Neuronal stem cell (in vitro differentiated cells): ENCODE data around the gene EDAR.
A peak's percentile ranks its signal among the peaks of the same experiment; 100 is the strongest.

Source experiments
- DNase-seq: peaks from one replicate; pipeline ENCODE4 v3.0.0-alpha.2; 2013; ENCODE audit warnings: low spot score
- H2AFZ ChIP-seq: one replicate; pipeline ENCODE4 v1.6.1; 2013; ENCODE audit warnings: mild to moderate bottlenecking, low read length, inconsistent platforms
- H2AK5ac ChIP-seq: 2 replicates; pipeline ENCODE4 v1.6.1; 2013; ENCODE audit warnings: low read depth, mild to moderate bottlenecking, inconsistent platforms, low read length, moderate library complexity, mixed read lengths
- H2BK120ac ChIP-seq: 2 replicates; pipeline ENCODE4 v1.6.1; 2013; ENCODE audit warnings: low read depth, mild to moderate bottlenecking, inconsistent platforms, low read length, moderate library complexity, mixed read lengths
- H2BK12ac ChIP-seq: one replicate; pipeline ENCODE4 v1.6.1; 2013; ENCODE audit warnings: low read length, inconsistent platforms
- H2BK15ac ChIP-seq: 2 replicates; pipeline ENCODE4 v1.6.1; 2013; ENCODE audit warnings: mild to moderate bottlenecking, low read length, inconsistent platforms, mixed read lengths
- H2BK5ac ChIP-seq: one replicate; pipeline ENCODE4 v1.6.1; 2013; ENCODE audit warnings: inconsistent platforms, mild to moderate bottlenecking, low read length, moderate library complexity
- H3K14ac ChIP-seq: one replicate; pipeline ENCODE4 v1.6.1; 2013; ENCODE audit warnings: low read length, inconsistent platforms
- H3K18ac ChIP-seq: 2 replicates; pipeline ENCODE4 v1.6.1; 2013; ENCODE audit warnings: low read length, inconsistent platforms
- H3K23ac ChIP-seq: 2 replicates; pipeline ENCODE4 v1.6.1; 2013; ENCODE audit warnings: low read depth, mild to moderate bottlenecking, mixed read lengths, low read length, inconsistent platforms; ENCODE audit not compliant: poor library complexity
- H3K27ac ChIP-seq: replicated peaks from 3 replicates; pipeline ENCODE4 v1.5.1; 2013; ENCODE audit warnings: low read length, inconsistent platforms
- H3K27me3 ChIP-seq, 3 experiments: 2 replicates each; pipeline ENCODE4 v1.6.1; 2013; ENCODE audit warnings: low read length in 3 of 3, mild to moderate bottlenecking in 2 of 3, inconsistent platforms in 1 of 3, low read depth in 1 of 3, mixed read lengths in 1 of 3, moderate library complexity in 1 of 3; ENCODE audit not compliant: control insufficient read depth in 3 of 3, insufficient read depth in 3 of 3
- H3K36me3 ChIP-seq, 2 donors: replicated peaks in 1 of 2; 2 replicates each; pipeline ENCODE4 v1.6.1; 2013; ENCODE audit warnings: low read length in 2 of 2; ENCODE audit not compliant: control insufficient read depth in 2 of 2, insufficient read depth in 2 of 2
- H3K4ac ChIP-seq: 2 replicates; pipeline ENCODE4 v1.6.1; 2013; ENCODE audit warnings: inconsistent platforms, mild to moderate bottlenecking, low read length, moderate library complexity
- H3K4me1 ChIP-seq, 2 donors: 1 replicate in 1 of 2; 2 replicates in 1 of 2; pipeline ENCODE4 v1.6.1; 2013; ENCODE audit warnings: low read length in 2 of 2, low read depth in 1 of 2; ENCODE audit not compliant: control insufficient read depth in 2 of 2, insufficient read depth in 1 of 2
- H3K4me2 ChIP-seq: one replicate; pipeline ENCODE4 v1.6.1; 2013; ENCODE audit warnings: mild to moderate bottlenecking, low read length, inconsistent platforms; ENCODE audit not compliant: insufficient read depth, poor library complexity, severe bottlenecking
- H3K4me3 ChIP-seq, 2 donors: 2 replicates each; pipeline ENCODE4 v1.5.1; 2013; ENCODE audit warnings: low read length in 2 of 2, mild to moderate bottlenecking in 2 of 2, inconsistent platforms in 1 of 2, moderate library complexity in 1 of 2
- H3K79me1 ChIP-seq: one replicate; pipeline ENCODE4 v1.6.1; 2013; ENCODE audit warnings: low read depth, mild to moderate bottlenecking, inconsistent platforms, low read length, moderate library complexity
- H3K9ac ChIP-seq: one replicate; pipeline ENCODE4 v1.6.1; 2013; ENCODE audit warnings: mild to moderate bottlenecking, low read depth, low read length, inconsistent platforms; ENCODE audit not compliant: poor library complexity
- H3K9me3 ChIP-seq, 2 donors: replicated peaks in 1 of 2; 2 replicates each; pipeline versions ENCODE3 to v1.6.1; 2013; ENCODE audit warnings: low read length in 2 of 2, mild to moderate bottlenecking in 2 of 2, inconsistent platforms in 1 of 2, low read depth in 1 of 2, mixed read lengths in 1 of 2, moderate library complexity in 1 of 2; ENCODE audit not compliant: control insufficient read depth in 2 of 2, insufficient read depth in 1 of 2
- H4K8ac ChIP-seq: one replicate; pipeline ENCODE4 v1.6.1; 2013; ENCODE audit warnings: low read depth, mild to moderate bottlenecking, inconsistent platforms, low read length, moderate library complexity
- H4K91ac ChIP-seq: one replicate; pipeline ENCODE4 v1.6.1; 2013; ENCODE audit warnings: low read length, low read depth, mild to moderate bottlenecking, inconsistent platforms; ENCODE audit not compliant: poor library complexity
- WGBS, 2 donors: extraction: QIAGEN DNeasy Blood & Tissue Kit; methylation state at CpG; one replicate each; pipeline ENCODE4 v1.1.7; 2013; ENCODE audit warnings: missing lambda C conversion rate in 2 of 2, mixed read lengths in 1 of 2; ENCODE audit not compliant: insufficient read length in 2 of 2, insufficient replicate concordance in 1 of 2; ENCODE audit errors: extremely low coverage in 2 of 2; 5-methylcytosine and 5-hydroxymethylcytosine counted together

EDAR gene

DNA sequence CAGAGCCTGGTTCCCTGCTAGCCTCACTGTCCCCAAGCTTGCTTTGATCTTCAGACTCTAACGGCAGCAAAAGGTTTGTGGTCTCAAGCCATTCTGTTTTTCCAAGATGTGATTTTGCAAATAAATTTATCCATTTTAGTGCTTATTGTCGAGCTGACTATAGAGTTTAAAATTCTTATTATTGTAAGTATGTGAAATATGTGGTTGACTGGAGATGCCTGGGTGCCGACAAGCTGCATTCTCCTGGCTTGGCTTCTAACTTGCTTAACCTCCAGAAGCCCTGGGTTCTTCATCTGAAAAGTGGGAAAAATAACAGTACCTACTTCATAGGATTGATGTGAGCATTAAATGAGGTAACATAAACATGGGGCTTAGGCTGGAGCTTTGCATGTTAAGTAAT lies 9.9 kb upstream of the EDAR start:
- Histone ChIP-seq H4K91ac (no peak overlapping the region), H2AK5ac (no peak overlapping the region), H3K23ac (no peak overlapping the region), H2BK120ac (no peak overlapping the region), H3K4me2 (no peak overlapping the region), H4K8ac (no peak overlapping the region), H3K36me3 (no peaks in the 10 kb centered on the region), H3K27ac (no peak overlapping the region), H3K14ac (no peak overlapping the region), H3K79me1 (no peaks in the 10 kb centered on the region), H3K4me3 (no peak overlapping the region), H2BK12ac (no peak overlapping the region), H3K9ac (no peak overlapping the region), H3K27me3 (no peaks in the 10 kb centered on the region), H3K4ac (no peak overlapping the region), H3K9me3 (no peaks in the 10 kb centered on the region), H2BK15ac (no peak overlapping the region), H3K4me1 (peaks cover 0 to 6% of the 10 kb centered on the region in 2 donors), H3K18ac (no peak overlapping the region), H2AFZ (no peak overlapping the region), H2BK5ac (no peak overlapping the region)
- no peak for DNase-seq
- WGBS, 2 donors = no CpG with 5 or more reads among the region's 3 CpGs

DNA sequence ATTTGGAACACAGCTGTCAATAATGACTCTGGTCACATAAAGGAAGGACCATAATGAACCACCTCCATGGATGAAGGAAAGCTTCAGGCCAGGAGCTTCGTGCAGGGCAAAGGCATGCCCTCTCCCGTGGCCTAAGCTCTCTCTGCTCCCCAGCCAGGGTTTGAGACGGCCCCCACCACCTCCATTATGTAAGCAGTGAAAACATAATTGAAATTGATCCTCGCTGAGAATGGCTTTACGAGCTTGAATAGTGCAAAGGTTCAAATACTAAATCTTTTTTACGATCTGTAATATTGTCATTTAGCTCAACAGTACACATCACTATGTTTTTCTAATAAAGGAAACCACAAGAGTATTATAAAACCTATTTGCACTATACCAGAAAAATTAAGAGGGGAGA lies 5.2 kb upstream of the EDAR start:
- Histone ChIP-seq H2BK120ac (no peak overlapping the region), H3K4me3 (no peak overlapping the region), H3K14ac (no peak overlapping the region), H4K91ac (no peak overlapping the region), H3K4me2 (no peak overlapping the region), H2BK5ac (no peak overlapping the region), H3K23ac (no peak overlapping the region), H3K4ac (no peak overlapping the region), H3K27me3 (no peaks in the 10 kb centered on the region), H4K8ac (no peak overlapping the region), H3K27ac (no peak overlapping the region), H3K18ac (no peak overlapping the region), H3K9ac (no peak overlapping the region), H2BK15ac (no peak overlapping the region), H3K9me3 (no peaks in the 10 kb centered on the region), H3K4me1 (peaks cover 0 to 6% of the 10 kb centered on the region in 2 donors), H2AK5ac (no peak overlapping the region), H2AFZ (no peak overlapping the region), H2BK12ac (no peak overlapping the region), H3K79me1 (no peaks in the 10 kb centered on the region), H3K36me3 (no peaks in the 10 kb centered on the region)
- no peak for DNase-seq
- WGBS, 2 donors = no CpG with 5 or more reads among the region's 6 CpGs

DNA sequence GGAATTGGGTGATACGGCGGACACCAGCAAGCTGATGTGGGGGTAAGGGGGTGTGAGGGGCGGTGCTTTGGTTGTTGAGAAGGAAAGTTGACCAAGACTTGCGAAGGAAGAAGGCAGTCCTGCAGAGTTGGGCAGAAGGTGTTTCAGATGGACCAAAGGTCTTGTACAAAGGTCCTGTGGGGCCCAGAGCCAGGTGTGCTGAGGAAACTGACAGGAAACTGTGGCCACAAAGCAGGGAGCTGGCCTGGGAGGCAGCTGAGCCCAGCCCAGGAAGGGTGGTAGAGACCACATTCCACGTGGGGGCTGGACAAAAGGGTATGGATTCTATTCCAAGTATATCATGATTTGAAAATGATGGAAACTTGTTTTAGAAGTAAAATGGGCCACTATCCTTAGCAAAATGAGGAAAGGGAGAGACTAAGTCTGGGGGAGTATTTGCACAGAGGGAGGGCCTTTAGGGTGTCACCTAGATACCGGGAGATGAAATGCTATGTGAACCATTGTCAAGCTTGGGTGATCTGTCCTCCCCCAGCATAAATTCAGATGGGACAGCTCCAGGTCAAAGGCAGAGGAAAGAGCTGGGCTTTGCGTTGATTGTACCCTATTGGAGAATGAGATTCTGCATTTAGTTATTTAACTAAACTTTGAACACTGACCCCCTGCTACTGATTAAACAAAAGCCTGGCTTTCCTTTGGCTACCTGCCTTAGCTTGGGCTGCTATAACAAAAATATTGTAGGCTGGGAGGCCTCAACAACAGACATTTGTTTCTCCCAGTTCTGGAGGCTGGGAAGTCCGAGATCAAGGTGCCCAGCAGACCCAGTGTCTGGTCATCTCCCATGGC lies 4.3 kb upstream of the EDAR start:
- Histone ChIP-seq H3K27me3 (peaks cover 0 to 6% (median 0%) of the 10 kb centered on the region in 3 experiments), H3K4ac (no peak overlapping the region), H2BK120ac (no peak overlapping the region), H3K36me3 (no peaks in the 10 kb centered on the region), H3K23ac (no peak overlapping the region), H2BK15ac (no peak overlapping the region), H3K4me3 (no peak overlapping the region), H2BK5ac (no peak overlapping the region), H2AK5ac (no peak overlapping the region), H3K18ac (peak overlapping the region; percentile 46), H3K4me2 (no peak overlapping the region), H4K8ac (no peak overlapping the region), H2BK12ac (no peak overlapping the region), H2AFZ (no peak overlapping the region), H3K79me1 (no peaks in the 10 kb centered on the region), H3K9me3 (no peaks in the 10 kb centered on the region), H3K4me1 (peaks cover 0 to 5% of the 10 kb centered on the region in 2 donors), H3K27ac (no peak overlapping the region), H3K9ac (no peak overlapping the region), H4K91ac (no peak overlapping the region), H3K14ac (no peak overlapping the region)
- DNase-seq = no peak
- WGBS, 2 donors = no CpG with 5 or more reads among the region's 8 CpGs

DNA sequence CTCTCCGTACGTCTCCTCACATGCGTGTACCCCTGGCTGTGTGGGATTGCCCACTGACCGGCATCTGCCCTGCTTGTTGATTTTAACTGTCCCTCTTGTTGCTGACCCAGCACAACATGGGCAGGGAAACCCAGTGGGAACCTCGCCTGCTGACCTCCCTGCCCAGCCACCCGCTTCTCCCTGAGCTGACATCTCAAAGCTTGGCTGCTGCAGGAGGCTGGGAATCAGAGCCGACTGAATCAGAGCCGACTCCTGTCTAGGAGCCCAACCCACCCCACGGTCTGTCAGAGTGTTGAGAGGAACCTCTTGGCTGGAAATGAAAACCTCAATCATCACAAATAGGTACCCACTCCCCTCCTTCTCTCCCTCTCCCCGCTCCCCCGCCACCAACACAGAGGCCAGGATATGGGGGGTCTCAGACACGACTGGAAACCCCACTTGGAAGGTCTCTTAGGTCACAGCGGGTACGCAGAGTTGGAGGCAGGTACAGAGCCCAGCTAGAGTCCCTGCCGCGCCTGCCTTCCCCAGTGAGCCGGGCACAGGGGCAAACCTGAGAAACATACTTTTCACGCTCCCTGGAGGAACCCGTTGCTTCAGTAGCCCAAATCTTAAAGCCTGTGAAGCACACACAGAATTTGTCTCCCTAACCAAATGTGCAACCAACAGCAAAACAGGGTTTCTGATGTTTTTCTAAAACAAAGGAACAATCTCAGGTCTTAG lies 784 bp downstream of the EDAR start:
- no peak overlapping the region for H2BK5ac ChIP-seq
- H4K8ac ChIP-seq = no peak overlapping the region
- H3K4me3 ChIP-seq = no peak overlapping the region
- no peak overlapping the region for H2BK120ac ChIP-seq
- H2AK5ac ChIP-seq = no peak overlapping the region
- no peak overlapping the region for H4K91ac ChIP-seq
- DNase-seq = no peak
- H3K18ac ChIP-seq = peak overlapping the region; percentile 62
- no peak overlapping the region for H3K4ac ChIP-seq
- peaks cover 0 to 15% (median 2%) of the 10 kb centered on the region in 3 experiments for H3K27me3 ChIP-seq
- H2AFZ ChIP-seq = no peak overlapping the region
- no peaks in the 10 kb centered on the region for H3K9me3 ChIP-seq
- H3K36me3 ChIP-seq = no peaks in the 10 kb centered on the region
- H2BK12ac ChIP-seq = no peak overlapping the region
- no peak overlapping the region for H3K4me2 ChIP-seq
- H3K23ac ChIP-seq = peak overlapping the region; percentile 34
- WGBS, 2 donors = no CpG with 5 or more reads among the region's 19 CpGs
- H3K27ac ChIP-seq = no peak overlapping the region
- no peak overlapping the region for H2BK15ac ChIP-seq
- H3K4me1 ChIP-seq = peaks cover 0 to 2% of the 10 kb centered on the region in 2 donors
- H3K9ac ChIP-seq = no peak overlapping the region
- H3K14ac ChIP-seq = peak overlapping the region; percentile 61
- H3K79me1 ChIP-seq = no peaks in the 10 kb centered on the region
